GM12891 (cell line): ENCODE measurements around the gene GLIS1.

Experiments used
- DNase-seq: peaks from one replicate; pipeline ENCODE4 v3.0.0; 2011; ENCODE audit warnings: low spot score; ENCODE audit not compliant: insufficient read length
- FAIRE-seq: peaks from 2 replicates; lab custom pipeline; 2011; peaks lifted over from hg19 to GRCh38; lab: Jason Lieb, UNC
- PAX5 ChIP-seq: IDR thresholded peaks from 2 replicates; pipeline ENCODE4 v1.6.1; 2011; ENCODE audit warnings: low read length, moderate library complexity, mild to moderate bottlenecking; ENCODE audit not compliant: insufficient read depth, severe bottlenecking
- POLR2A ChIP-seq: IDR thresholded peaks from 2 replicates; pipeline ENCODE4 v1.6.1; 2011; ENCODE audit warnings: low read depth, low read length, control low read depth
- POLR2AphosphoS5 ChIP-seq: IDR thresholded peaks from 2 replicates; pipeline ENCODE4 v1.6.1; 2011; ENCODE audit warnings: low read depth, low read length, control low read depth
- POU2F2 ChIP-seq: IDR thresholded peaks from 2 replicates; pipeline ENCODE4 v1.6.1; 2011; ENCODE audit warnings: low read depth, mild to moderate bottlenecking, control low read depth, low read length, moderate library complexity
- SPI1 ChIP-seq: IDR thresholded peaks from 2 replicates; pipeline ENCODE4 v1.6.1; 2011; ENCODE audit warnings: low read depth, low read length, control low read depth
- TAF1 ChIP-seq: IDR thresholded peaks from 2 replicates; pipeline ENCODE4 v1.6.1; 2011; ENCODE audit warnings: low read depth, low read length, control low read depth

The GLIS1 gene

DNA sequence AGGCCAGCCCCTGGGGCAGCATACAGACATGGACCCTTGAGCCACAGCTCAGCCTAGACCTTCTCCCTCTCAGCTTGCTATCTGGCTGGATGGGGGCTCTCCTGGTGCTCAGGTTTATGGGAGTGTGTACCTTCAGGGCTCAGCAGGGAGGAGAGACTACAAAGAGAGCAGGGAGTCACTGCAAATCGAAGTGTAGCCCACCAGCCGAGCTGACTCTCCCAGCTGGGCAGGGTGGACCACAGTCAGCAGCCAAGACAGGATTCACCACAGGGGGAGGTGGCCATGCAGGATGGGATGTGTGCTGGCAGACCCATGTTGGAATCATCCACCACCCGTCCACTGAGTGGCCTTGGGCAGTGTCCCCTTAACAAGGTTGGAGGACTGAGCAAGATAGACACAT is 78.3 kb downstream of the GLIS1 start:
- no peak for FAIRE-seq
- TF ChIP-seq SPI1 (no peak), POU2F2 (no peak), POLR2A (no peak), TAF1 (no peak), POLR2AphosphoS5 (no peak), PAX5 (no peak)
- DNase-seq = no peak

DNA sequence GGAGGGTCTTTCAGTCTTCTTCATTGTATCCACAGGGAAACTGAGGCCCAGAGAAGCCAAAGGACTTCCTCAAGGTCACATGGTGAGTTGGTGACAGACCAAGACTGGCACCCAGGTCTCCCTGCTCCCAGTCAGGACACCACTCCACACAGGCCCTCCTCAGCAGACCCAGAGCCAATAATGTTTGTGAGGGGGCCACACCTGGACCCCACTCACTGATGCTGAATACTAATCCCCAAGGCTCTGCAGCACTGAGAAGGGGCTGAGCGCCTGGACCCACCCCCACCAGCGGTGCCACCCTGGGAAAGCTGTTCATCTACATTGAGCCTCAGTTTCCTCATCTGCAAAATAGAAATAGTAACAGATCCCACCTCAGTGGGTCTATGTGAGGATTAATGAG is 79.5 kb downstream of the GLIS1 start:
- DNase-seq (no peak), FAIRE-seq (no peak)
- TF ChIP-seq POLR2A (no peak), PAX5 (no peak), POU2F2 (no peak), POLR2AphosphoS5 (no peak), SPI1 (no peak), TAF1 (no peak)

DNA sequence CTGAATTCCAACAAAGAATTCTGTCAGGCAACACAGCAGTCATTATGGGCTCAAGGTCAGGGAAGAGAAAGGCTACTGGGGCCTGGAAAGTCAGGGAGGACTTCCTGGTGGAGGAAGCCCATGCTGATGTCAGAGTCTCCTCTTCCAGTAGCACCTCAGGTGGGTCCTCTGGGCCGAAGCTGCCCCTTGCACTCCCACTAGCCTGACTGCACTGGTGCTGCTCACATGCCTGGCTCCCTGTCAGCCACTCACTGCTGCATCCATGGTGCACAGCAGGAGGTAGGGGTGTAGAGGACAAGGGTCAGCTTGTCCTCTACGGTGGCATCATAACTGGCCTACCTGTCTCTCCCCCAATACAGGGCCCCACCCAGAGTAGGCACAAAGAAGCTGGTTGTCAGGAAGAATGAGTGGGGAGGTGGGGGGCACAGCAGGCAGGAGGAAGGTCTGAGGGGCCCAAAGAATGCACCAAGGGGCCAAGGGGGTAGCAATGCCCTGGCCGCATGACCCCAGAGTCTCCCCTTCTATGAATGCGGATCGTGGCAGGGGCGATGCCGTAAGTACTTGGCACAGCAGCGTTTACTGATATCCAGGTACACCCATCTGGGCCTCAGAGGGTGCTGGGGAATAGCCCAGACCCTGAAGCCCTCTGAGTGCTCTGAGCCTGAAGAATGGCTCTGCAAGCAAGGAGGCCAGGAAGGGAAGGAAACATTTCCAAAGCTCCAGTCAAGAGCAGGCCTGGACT is 80.3 kb downstream of the GLIS1 start:
- no peak for TF ChIP-seq PAX5
- TF ChIP-seq POLR2A = no peak
- no peak for TF ChIP-seq POLR2AphosphoS5
- TF ChIP-seq POU2F2 = no peak
- no peak for TF ChIP-seq TAF1
- TF ChIP-seq SPI1 = no peak
- no peak for DNase-seq
- FAIRE-seq = no peak

DNA sequence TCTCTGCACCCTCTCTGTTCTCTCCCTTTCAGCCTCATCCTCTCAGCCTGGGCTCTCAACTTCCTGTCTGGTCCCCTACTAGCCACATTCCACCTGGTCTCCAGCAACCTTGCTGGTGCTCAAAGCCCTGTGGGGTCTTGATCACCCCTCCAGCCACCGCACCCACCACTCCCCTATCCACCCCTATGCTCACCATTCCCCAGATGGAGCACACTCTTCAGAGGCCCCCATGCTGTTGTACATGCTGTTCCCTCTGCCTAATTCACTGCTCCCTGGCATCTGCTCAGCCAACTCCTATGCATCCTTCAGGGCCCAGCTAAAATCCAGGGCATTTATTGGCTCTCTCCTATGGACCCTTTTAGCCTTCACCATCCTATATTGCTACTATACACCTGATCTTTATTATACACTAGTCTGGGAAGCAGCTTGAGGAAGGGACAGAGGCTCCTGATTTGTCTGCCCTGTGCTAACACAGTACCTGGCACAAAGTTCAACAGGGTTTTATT is 81.0 kb downstream of the GLIS1 start:
- no peak for TF ChIP-seq PAX5
- TF ChIP-seq POLR2AphosphoS5 = no peak
- DNase-seq (no peak), FAIRE-seq (no peak)

DNA sequence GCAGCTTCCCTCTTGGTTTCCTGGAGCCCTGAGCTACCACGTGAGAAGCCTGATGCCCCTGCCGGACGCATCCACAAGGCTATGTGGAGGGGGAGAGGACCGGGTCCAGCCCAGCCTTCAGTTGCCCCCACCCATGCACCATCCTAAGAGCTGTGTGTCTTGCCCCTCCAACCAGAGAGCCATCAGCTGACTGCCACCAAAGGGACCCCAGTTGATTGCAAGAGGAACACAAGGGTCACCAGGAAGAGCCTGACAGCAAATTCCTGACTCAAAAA is 81.5 kb downstream of the GLIS1 start:
- DNase-seq = no peak
- TF ChIP-seq POU2F2 (no peak), POLR2A (no peak), TAF1 (no peak), POLR2AphosphoS5 (no peak), PAX5 (no peak), SPI1 (no peak)
- no peak for FAIRE-seq

DNA sequence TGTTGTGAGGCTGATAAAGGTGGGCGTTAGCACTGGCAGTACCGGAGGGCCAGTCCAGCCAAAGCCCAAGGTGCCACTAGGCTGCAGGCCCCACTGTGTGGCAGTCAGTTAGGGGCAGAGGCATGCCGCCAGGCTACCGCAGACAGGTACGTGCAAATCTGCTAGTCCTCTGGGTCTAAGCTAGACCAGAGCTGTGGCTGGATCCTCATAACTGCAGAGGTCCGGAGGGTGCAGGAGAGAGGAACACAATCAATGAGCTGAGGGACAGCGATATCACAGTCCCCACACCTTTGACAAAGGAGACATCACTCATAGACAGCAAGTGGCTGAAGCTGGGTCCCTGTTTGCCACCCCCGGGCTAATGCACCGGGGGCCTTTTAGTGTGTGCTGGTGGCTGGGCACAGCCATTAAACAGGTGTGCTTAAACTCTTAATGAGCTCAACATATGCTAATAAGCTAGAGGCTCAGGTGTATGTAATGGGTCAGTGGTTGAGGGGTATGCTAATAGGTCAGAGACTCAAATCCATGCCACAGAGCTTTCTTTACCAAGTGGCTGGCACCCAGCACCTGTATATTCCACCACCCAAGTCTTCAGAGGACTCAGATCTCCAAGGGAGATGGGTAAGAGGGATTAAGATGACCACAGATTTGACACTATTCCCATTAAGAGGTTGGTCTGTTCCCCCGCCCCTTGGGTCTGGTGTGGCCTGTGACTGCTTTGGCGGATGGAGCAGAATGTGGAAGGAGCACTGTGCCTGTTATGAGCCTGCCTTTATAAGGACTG is 82.0 kb downstream of the GLIS1 start:
- DNase-seq (no peak), FAIRE-seq (no peak)
- TF ChIP-seq POLR2A (no peak), SPI1 (no peak), POU2F2 (no peak), POLR2AphosphoS5 (no peak), PAX5 (no peak), TAF1 (no peak)

DNA sequence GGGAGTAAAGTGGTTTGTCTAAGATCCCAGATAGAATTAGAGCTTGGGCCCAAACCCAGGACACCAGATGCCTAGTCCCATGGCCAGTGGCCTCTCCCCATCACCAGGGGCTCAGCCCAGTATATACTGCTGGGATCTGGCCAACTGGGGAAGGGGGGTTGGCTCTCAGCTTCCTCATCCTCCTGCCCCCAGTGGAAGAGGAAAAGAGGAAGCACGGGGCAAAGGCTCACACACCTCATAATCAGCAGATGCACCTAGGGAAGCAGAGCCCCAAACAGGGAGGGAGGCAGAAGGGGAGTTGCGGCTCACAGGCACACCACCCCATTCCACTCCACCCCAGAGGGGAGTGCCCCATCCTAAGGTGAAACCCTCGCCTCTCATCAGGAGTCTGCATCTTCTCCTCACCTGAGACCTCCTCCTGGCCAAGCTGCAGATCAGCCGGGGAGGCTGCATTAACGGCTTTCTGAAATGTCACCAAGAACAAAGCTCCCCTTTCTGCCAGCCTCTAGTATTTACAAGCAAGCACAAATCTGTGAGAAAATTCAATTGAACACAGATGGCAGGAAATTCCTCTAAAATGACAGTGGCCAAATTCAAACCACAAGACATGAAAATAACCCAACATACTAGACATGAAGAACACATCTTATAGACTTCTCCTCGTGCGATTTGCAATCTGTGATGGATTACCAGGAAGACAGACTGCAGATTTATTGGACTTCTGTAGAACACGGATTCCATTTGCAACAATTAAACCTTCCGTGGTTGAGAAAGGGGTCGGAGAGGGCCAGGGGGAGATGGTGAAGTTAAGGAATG is 82.8 kb downstream of the GLIS1 start:
- DNase-seq = no peak
- TF ChIP-seq PAX5 (no peak), SPI1 (no peak), POLR2A (no peak), POU2F2 (no peak), TAF1 (no peak), POLR2AphosphoS5 (no peak)
- FAIRE-seq = no peak

DNA sequence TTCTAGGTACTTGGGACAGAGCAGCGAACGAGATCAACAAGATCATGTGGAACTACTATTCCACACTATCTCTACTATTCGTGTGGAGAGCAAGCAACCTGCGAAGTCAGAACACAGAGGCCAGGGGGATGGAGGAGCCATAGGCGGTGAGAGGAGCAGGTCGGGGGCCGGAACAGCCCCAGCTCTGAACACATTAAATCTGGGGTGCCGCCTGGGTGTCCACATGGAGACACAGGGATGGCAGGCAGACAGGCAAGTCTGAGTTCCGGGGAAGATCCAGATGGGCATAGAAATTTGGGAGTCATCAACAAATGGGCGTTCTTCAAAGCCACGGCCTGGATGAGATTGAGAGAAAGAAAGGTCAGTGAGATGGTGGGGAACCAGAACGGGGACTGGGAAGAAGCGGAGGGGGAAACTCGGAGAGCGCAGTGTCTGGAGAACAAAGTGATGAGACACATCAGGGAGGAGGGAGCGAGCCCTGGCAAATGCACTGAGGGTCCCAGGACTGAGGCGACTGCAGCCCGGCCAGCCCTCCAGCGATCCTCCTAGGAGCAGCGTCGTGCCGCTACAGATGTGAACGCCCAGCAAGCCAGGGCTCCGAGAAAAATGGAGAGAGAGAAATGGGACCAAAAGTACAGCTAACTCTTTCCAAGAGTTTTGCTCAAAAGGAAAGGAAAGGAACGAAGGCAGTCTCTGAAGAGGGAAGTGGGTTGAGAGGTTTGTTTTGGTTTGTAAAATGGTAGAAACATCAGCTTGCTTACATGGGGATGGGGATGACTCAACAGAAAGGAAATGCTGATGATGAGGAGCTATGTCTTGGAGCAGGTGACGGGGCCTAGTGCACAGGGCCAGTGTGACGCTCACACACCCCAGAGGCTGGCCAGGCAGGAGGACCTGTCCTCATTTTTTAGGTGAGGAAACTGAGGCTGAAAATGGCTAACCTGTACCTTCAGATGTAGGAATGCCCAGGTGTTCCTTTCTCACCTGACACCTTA is 84.5 kb downstream of the GLIS1 start:
- TF ChIP-seq POLR2AphosphoS5 = no peak
- no peak for TF ChIP-seq SPI1
- TF ChIP-seq TAF1 = no peak
- TF ChIP-seq POU2F2 = no peak
- TF ChIP-seq PAX5 = no peak
- FAIRE-seq (no peak), DNase-seq (no peak)
